Measurements from ENCODE around the gene SLC35F3.

Gene SLC35F3

DNA sequence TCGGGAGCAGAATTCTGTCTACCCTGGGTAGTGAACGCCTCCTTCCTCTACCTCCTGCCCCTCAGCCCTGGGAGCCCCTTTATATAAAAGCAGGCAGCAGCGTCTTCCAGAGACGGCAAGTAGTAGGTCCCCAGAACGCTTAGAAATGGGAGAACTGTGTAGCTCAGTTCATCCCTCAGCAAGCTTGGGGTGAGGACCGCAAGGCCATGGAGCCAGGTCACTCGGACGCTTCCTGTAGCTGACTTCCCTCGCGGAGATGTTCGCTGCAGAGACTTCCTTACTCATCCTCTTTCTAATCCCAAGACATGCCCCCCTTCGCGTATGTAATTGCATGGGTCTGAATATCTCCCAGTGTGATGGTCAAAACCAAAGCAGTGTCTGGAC, 327.4 kb downstream of the SLC35F3 start:
- no peak overlapping the region for H3K27ac ChIP-seq (ENCODE audit: low read depth, low read length)
- H3K4me3 ChIP-seq (ENCODE audit: low read length): no peak overlapping the region
- no peak overlapping the region for H3K4me2 ChIP-seq (ENCODE audit: low read length)
- H3F3A ChIP-seq (ENCODE audit: control insufficient read depth, insufficient read depth): no peaks in the 10 kb centered on the region
- H3K36me3 ChIP-seq (ENCODE audit: control insufficient read depth, low read length): no peaks in the 10 kb centered on the region
- peaks cover 4% of the 10 kb centered on the region; the same call in 1 of the 2 replicates for H3K27me3 ChIP-seq (ENCODE audit: control insufficient read depth, low read length)
- no peaks in the 10 kb centered on the region for H4K20me1 ChIP-seq (ENCODE audit: control insufficient read depth, insufficient read depth, low read depth, low read length)
- H3K9me3 ChIP-seq (ENCODE audit: control insufficient read depth, insufficient read depth, low read length): no peaks in the 10 kb centered on the region
- no peaks in the 10 kb centered on the region for H3K9me2 ChIP-seq (replicated peaks; ENCODE audit: control insufficient read depth, low read length)
- no peaks in the 10 kb centered on the region for H3K79me2 ChIP-seq (ENCODE audit: control insufficient read depth, low read length)
- no peaks in the 10 kb centered on the region for H3K4me1 ChIP-seq (ENCODE audit: control insufficient read depth, low read length)
- TF ChIP-seq, protein P1, sequence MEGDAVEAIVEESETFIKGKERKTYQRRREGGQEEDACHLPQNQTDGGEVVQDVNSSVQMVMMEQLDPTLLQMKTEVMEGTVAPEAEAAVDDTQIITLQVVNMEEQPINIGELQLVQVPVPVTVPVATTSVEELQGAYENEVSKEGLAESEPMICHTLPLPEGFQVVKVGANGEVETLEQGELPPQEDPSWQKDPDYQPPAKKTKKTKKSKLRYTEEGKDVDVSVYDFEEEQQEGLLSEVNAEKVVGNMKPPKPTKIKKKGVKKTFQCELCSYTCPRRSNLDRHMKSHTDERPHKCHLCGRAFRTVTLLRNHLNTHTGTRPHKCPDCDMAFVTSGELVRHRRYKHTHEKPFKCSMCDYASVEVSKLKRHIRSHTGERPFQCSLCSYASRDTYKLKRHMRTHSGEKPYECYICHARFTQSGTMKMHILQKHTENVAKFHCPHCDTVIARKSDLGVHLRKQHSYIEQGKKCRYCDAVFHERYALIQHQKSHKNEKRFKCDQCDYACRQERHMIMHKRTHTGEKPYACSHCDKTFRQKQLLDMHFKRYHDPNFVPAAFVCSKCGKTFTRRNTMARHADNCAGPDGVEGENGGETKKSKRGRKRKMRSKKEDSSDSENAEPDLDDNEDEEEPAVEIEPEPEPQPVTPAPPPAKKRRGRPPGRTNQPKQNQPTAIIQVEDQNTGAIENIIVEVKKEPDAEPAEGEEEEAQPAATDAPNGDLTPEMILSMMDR (IDR thresholded peaks at IDR 0.05; ENCODE audit: low read depth, low read length, poor library complexity, severe bottlenecking): no peak

DNA sequence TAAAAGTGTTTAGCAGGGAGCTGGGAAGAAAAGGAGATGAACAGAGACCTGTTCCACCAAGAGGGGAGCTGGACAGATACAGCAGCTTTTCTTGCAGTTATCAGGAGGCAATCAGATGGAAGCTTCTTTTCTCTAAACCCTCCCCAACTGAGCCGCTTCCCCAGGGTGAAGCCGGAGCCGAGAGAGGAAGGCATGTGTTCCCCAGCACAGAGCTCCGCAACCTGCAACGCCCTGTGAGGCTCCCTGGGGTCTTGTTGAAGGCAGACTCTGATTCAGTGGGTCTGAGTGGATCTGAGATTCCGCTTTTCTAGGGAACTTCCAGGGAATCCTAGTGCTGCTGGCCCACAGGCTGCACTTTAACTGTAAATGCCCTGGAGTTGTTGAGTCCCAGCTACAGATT, 329.7 kb downstream of the SLC35F3 start:
- Histone ChIP-seq H3K27ac (ENCODE audit: low read depth, low read length) (no peak overlapping the region), H3K9me3 (ENCODE audit: control insufficient read depth, insufficient read depth, low read length) (no peaks in the 10 kb centered on the region), H3K4me3 (ENCODE audit: low read length) (no peak overlapping the region), H3K4me1 (ENCODE audit: control insufficient read depth, low read length) (no peaks in the 10 kb centered on the region), H3K36me3 (ENCODE audit: control insufficient read depth, low read length) (no peaks in the 10 kb centered on the region), H3K79me2 (ENCODE audit: control insufficient read depth, low read length) (no peaks in the 10 kb centered on the region), H3K27me3 (ENCODE audit: control insufficient read depth, low read length) (no peaks in the 10 kb centered on the region), H4K20me1 (ENCODE audit: control insufficient read depth, insufficient read depth, low read depth, low read length) (no peaks in the 10 kb centered on the region), H3K9me2 (replicated peaks; ENCODE audit: control insufficient read depth, low read length) (no peaks in the 10 kb centered on the region), H3F3A (ENCODE audit: control insufficient read depth, insufficient read depth) (no peaks in the 10 kb centered on the region), H3K4me2 (ENCODE audit: low read length) (no peak overlapping the region)
- no peak for TF ChIP-seq EZH2phosphoT487 (IDR thresholded peaks at IDR 0.05; ENCODE audit: borderline replicate concordance, low read length)
- TF ChIP-seq, protein P1 (IDR thresholded peaks at IDR 0.05; ENCODE audit: low read depth, low read length, poor library complexity, severe bottlenecking): no peak

GRCh38 chr1:234235434-234235881, 331.0 kb downstream of the SLC35F3 start:
- no peaks in the 10 kb centered on the region for H3K27me3 ChIP-seq (ENCODE audit: control insufficient read depth, low read length)
- no peaks in the 10 kb centered on the region for H3K9me3 ChIP-seq (ENCODE audit: control insufficient read depth, insufficient read depth, low read length)
- TF ChIP-seq, protein P1 (IDR thresholded peaks at IDR 0.05; ENCODE audit: low read depth, low read length, poor library complexity, severe bottlenecking): no peak
- TF ChIP-seq EZH2phosphoT487 (IDR thresholded peaks at IDR 0.05; ENCODE audit: borderline replicate concordance, low read length): no peak
- no peaks in the 10 kb centered on the region for H3K79me2 ChIP-seq (ENCODE audit: control insufficient read depth, low read length)
- H3K36me3 ChIP-seq (ENCODE audit: control insufficient read depth, low read length): no peaks in the 10 kb centered on the region
- no peaks in the 10 kb centered on the region for H3K9me2 ChIP-seq (replicated peaks; ENCODE audit: control insufficient read depth, low read length)
- H3K4me3 ChIP-seq (ENCODE audit: low read length): no peak overlapping the region
- H3F3A ChIP-seq (ENCODE audit: control insufficient read depth, insufficient read depth): no peaks in the 10 kb centered on the region
- H3K4me1 ChIP-seq (ENCODE audit: control insufficient read depth, low read length): no peaks in the 10 kb centered on the region
- no peak overlapping the region for H3K27ac ChIP-seq (ENCODE audit: low read depth, low read length)
- no peak overlapping the region for H3K4me2 ChIP-seq (ENCODE audit: low read length)
- H4K20me1 ChIP-seq (ENCODE audit: control insufficient read depth, insufficient read depth, low read depth, low read length): no peaks in the 10 kb centered on the region

GRCh38 chr1:234237393-234237792, 332.9 kb downstream of the SLC35F3 start:
- Histone ChIP-seq H3F3A (ENCODE audit: control insufficient read depth, insufficient read depth) (no peaks in the 10 kb centered on the region), H3K36me3 (ENCODE audit: control insufficient read depth, low read length) (no peaks in the 10 kb centered on the region), H3K9me2 (replicated peaks; ENCODE audit: control insufficient read depth, low read length) (no peaks in the 10 kb centered on the region), H3K79me2 (ENCODE audit: control insufficient read depth, low read length) (no peaks in the 10 kb centered on the region), H3K4me3 (ENCODE audit: low read length) (no peak overlapping the region), H4K20me1 (ENCODE audit: control insufficient read depth, insufficient read depth, low read depth, low read length) (no peaks in the 10 kb centered on the region), H3K27ac (ENCODE audit: low read depth, low read length) (no peak overlapping the region), H3K4me2 (ENCODE audit: low read length) (no peak overlapping the region), H3K27me3 (ENCODE audit: control insufficient read depth, low read length) (no peaks in the 10 kb centered on the region), H3K4me1 (ENCODE audit: control insufficient read depth, low read length) (no peaks in the 10 kb centered on the region), H3K9me3 (ENCODE audit: control insufficient read depth, insufficient read depth, low read length) (no peaks in the 10 kb centered on the region)
- TF ChIP-seq, protein P1 (IDR thresholded peaks at IDR 0.05; ENCODE audit: low read depth, low read length, poor library complexity, severe bottlenecking): no peak
- TF ChIP-seq EZH2phosphoT487 (IDR thresholded peaks at IDR 0.05; ENCODE audit: borderline replicate concordance, low read length): no peak
